Transverse colon (tissue), 4 donors: ENCODE results near the gene SSTR4. TPM values are rescaled to one million over a fixed set of nuclear protein-coding genes. Genes with fewer than 3 reads are reported as not detected.

Experiments used
- DNase-seq: peaks from one replicate; pipeline ENCODE4 v3.0.0-alpha.2; 2019
- H3K27ac ChIP-seq, 4 donors: fragments of 200-600 bp; sonication (generic); 2 replicates each; pipeline ENCODE4 v1.5.1; 2016 to 2018; ENCODE audit warnings: inconsistent platforms in 4 of 4
- H3K27me3 ChIP-seq: fragments of 200-600 bp; sonication (generic); 2 replicates; pipeline ENCODE4 v1.5.1; 2017; ENCODE audit warnings: inconsistent platforms
- H3K36me3 ChIP-seq, 4 donors: fragments of 200-600 bp; sonication (generic); 2 replicates each; pipeline ENCODE4 v1.5.1; 2017 to 2019; ENCODE audit warnings: inconsistent platforms in 4 of 4
- H3K4me1 ChIP-seq, 4 donors: fragments of 200-600 bp; sonication (generic); 2 replicates each; pipeline ENCODE4 v1.5.1; 2017 to 2020; ENCODE audit warnings: inconsistent platforms in 4 of 4
- H3K4me3 ChIP-seq, 4 donors: fragments of 200-600 bp; sonication (generic); 1 replicate in 1 of 4; 2 replicates in 3 of 4; pipeline versions ENCODE4 v1.5.1 to v1.6.1; 2017 to 2019; ENCODE audit warnings: inconsistent platforms in 4 of 4
- H3K9me3 ChIP-seq, 2 donors: fragments of 200-600 bp; sonication (generic); 2 replicates each; pipeline ENCODE4 v1.5.1; 2017 to 2019; ENCODE audit warnings: inconsistent platforms in 2 of 2
- EP300 ChIP-seq: sonication (generic); formaldehyde crosslinking; IDR thresholded peaks from one replicate; pipeline ENCODE4 v1.6.1; 2017; ENCODE audit warnings: antibody characterized with exemption, low read depth
- POLR2A ChIP-seq: fragments of 450-650 bp; IDR thresholded peaks from one replicate; pipeline ENCODE4 v1.6.1; 2016; ENCODE audit warnings: antibody characterized with exemption, mild to moderate bottlenecking, moderate library complexity
- POLR2AphosphoS5 ChIP-seq, 3 donors: sonication (generic); formaldehyde crosslinking; IDR thresholded peaks; one replicate each; pipeline ENCODE4 v1.6.1; 2016; ENCODE audit warnings: antibody characterized with exemption in 3 of 3
- WGBS, 2 donors: methylation state at CpG; one replicate each; pipeline ENCODE4 v1.1.5; 2018; ENCODE audit warnings: low coverage in 1 of 2; 5-methylcytosine and 5-hydroxymethylcytosine counted together
- in situ Hi-C, 4 donors: fragments of 200-750 bp; cut with MboI; loops; one replicate each; pipeline versions ENCODE4 v1.15.0 to v1.15.1; 2017; ENCODE audit warnings: low sequenced_read_pairs in 3 of 4, low pct_ligation_motif_present in 1 of 4, low pct_unique_long_range_greater_than_20kb in 1 of 4
- intact Hi-C: fragments of 100-400 bp; cut with DNase I; formaldehyde crosslinking; loops from one replicate; pipeline ENCODE4 v1.15.1; 2023; ENCODE audit warnings: low total_unique reads
- total RNA-seq, 4 donors: library from RNA; depleted of rRNA; stranded (reverse); fragments of >200 nt; gene quantifications; one replicate each; pipeline ENCODE4 v1.1.0, GENCODE V29; 2016
- TF ChIP-seq, protein P1 (sequence below), 5 experiments: fragments of 200-600 bp in 3 of 5; fragments of 450-650 bp in 2 of 5; sonication (generic) in 3 of 5; IDR thresholded peaks; 1 replicate in 2 of 5; 2 replicates in 3 of 5; pipeline ENCODE4 v1.5.1; 2016 to 2017; ENCODE audit warnings: antibody characterized with exemption in 5 of 5, inconsistent platforms in 3 of 5, mild to moderate bottlenecking in 2 of 5, moderate library complexity in 1 of 5

The SSTR4 gene
- total RNA-seq, 4 donors from 2014 or later = not detected

DNA sequence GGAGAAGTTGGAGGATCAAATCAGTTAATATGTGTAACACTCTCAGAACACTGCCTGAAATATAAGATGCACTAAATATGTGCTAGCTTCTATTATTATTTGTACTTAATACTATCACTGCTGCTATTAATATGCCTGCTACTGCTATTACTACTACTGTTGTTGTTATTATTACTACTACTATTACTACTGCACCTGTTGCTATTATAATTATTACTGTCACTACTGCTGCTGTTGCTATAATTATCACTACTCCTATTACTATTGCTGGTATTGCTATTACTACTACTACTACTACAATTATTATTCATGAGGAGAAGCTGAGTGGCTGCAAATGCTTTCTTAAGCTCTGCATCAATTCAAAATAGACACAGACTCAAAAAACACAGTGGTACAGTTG is 16.7 kb upstream of the SSTR4 start:
- intact Hi-C loops = no loop called here
- in situ Hi-C loops = no loop called here
- no peak for DNase-seq
- Histone ChIP-seq H3K27ac (no peak overlapping the region), H3K4me1 (no peaks in the 10 kb centered on the region), H3K4me3 (no peak overlapping the region), H3K36me3 (no peaks in the 10 kb centered on the region), H3K9me3 (no peaks in the 10 kb centered on the region), H3K27me3 (no peaks in the 10 kb centered on the region)
- TF ChIP-seq, protein P1, sequence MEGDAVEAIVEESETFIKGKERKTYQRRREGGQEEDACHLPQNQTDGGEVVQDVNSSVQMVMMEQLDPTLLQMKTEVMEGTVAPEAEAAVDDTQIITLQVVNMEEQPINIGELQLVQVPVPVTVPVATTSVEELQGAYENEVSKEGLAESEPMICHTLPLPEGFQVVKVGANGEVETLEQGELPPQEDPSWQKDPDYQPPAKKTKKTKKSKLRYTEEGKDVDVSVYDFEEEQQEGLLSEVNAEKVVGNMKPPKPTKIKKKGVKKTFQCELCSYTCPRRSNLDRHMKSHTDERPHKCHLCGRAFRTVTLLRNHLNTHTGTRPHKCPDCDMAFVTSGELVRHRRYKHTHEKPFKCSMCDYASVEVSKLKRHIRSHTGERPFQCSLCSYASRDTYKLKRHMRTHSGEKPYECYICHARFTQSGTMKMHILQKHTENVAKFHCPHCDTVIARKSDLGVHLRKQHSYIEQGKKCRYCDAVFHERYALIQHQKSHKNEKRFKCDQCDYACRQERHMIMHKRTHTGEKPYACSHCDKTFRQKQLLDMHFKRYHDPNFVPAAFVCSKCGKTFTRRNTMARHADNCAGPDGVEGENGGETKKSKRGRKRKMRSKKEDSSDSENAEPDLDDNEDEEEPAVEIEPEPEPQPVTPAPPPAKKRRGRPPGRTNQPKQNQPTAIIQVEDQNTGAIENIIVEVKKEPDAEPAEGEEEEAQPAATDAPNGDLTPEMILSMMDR (IDR thresholded peaks at IDR 0.05) = no peak
- no peak for TF ChIP-seq POLR2A
- no peak for TF ChIP-seq EP300
- no peak for TF ChIP-seq POLR2AphosphoS5 (IDR thresholded peaks at IDR 0.05)

DNA sequence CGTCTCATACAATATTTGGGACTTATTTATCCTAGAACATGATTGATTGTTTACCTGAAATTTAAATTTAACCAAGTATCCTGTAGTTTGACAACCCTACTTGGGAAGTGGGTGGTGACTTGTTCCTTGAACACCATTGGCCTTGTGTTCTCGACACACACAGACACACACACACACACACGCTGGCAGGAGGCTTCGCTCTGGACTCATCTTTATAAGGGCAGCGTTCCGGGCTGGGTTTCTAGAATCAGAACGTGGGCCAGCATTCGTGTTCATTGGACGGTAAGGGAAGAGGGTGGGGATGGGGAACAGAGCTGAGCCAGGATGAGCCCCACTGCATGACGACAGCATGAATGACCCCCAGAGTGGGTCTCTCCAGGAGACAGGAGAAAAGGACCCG is 16.2 kb upstream of the SSTR4 start:
- intact Hi-C loops (no loop called here), in situ Hi-C loops (no loop called here)
- 89 to 93% methylated on average over 4 to 11 of the region's 11 CpGs for WGBS, 2 donors
- H3K36me3 ChIP-seq = no peaks in the 10 kb centered on the region
- H3K27ac ChIP-seq = no peak overlapping the region
- H3K4me3 ChIP-seq = no peak overlapping the region
- no peak for DNase-seq
- no peaks in the 10 kb centered on the region for H3K27me3 ChIP-seq
- H3K9me3 ChIP-seq = no peaks in the 10 kb centered on the region
- TF ChIP-seq, protein P1 (IDR thresholded peaks at IDR 0.05) = no peak
- no peak for TF ChIP-seq POLR2AphosphoS5 (IDR thresholded peaks at IDR 0.05)
- TF ChIP-seq POLR2A = no peak
- no peak for TF ChIP-seq EP300
- H3K4me1 ChIP-seq = no peaks in the 10 kb centered on the region

DNA sequence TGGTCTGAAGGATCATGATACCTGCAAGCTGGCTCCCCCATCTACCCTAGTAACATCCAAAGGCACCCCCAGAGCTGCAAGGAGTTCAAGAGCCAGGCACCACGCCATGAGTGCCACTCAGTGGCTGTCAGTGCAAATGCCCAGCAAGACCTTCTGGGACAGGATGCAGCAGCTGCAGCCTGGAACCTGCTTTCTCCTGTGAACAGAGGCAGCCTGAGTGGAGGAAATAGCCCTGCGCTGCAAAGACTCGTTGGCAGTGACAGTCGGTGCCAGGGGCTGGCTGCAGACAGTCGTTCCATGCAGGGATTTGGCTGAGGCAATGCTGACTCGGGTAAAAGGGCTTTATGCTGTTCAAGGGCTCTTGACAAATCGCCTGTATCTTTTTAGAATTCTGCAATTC is 15.7 kb upstream of the SSTR4 start:
- no peaks in the 10 kb centered on the region for H3K9me3 ChIP-seq
- TF ChIP-seq POLR2AphosphoS5 (IDR thresholded peaks at IDR 0.05) (no peak), EP300 (no peak), POLR2A (no peak)
- TF ChIP-seq, protein P1 (IDR thresholded peaks at IDR 0.05) = no peak
- H3K36me3 ChIP-seq = no peaks in the 10 kb centered on the region
- 57 to 65% methylated on average over 3 to 7 of the region's 7 CpGs for WGBS, 2 donors
- no peaks in the 10 kb centered on the region for H3K4me1 ChIP-seq
- no peak overlapping the region for H3K4me3 ChIP-seq
- intact Hi-C loops = no loop called here
- H3K27ac ChIP-seq = no peak overlapping the region
- no peak for DNase-seq
- no peaks in the 10 kb centered on the region for H3K27me3 ChIP-seq
- in situ Hi-C loops = no loop called here

DNA sequence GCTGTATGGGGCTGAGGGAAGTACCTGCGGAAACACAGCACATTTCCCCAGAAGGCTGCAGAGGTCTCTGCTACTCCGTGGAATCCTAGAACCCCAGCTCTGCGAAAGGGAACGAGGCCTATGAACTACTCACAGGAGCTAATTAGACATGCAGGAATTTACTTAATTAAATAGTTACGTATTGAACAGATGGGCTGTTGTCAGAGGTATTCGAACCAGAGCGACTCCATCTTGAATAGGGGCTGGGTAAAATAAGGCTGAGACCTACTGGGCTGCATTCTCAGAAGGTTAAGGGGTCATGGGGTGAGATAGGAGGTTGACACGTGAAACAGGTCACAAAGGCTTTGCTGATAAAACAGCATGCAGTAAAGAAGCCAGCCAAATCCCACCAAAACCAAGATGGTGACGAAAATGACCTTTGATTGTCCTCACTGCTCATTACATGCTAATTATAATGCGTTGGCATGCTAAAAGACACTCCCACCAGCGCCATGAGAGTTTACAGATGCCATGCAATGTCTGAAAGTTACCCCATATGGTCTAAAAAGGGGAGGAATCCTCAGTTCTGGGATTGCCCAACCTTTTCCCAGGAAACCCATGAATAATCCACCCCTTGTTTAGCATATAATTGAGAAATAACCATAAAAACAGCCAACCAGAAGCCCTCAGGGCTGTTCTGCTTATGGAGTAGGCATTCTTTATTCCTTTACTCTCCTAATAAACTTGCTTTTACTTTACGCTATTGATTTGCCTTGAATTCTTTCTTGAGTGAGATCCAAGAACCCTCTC is 14.7 kb upstream of the SSTR4 start:
- intact Hi-C loops = no loop called here
- in situ Hi-C loops = no loop called here
- 82 to 89% methylated on average over 5 to 12 of the region's 12 CpGs for WGBS, 2 donors
- DNase-seq = no peak
- TF ChIP-seq POLR2A = no peak
- TF ChIP-seq EP300 = no peak
- no peak for TF ChIP-seq POLR2AphosphoS5 (IDR thresholded peaks at IDR 0.05)
- TF ChIP-seq, protein P1 (IDR thresholded peaks at IDR 0.05) = no peak
- no peaks in the 10 kb centered on the region for H3K27me3 ChIP-seq
- H3K4me3 ChIP-seq = no peak overlapping the region
- H3K36me3 ChIP-seq = no peaks in the 10 kb centered on the region
- H3K27ac ChIP-seq = no peak overlapping the region
- H3K4me1 ChIP-seq = no peaks in the 10 kb centered on the region
- no peaks in the 10 kb centered on the region for H3K9me3 ChIP-seq
